Progenitor cell of endocrine pancreas (in vitro differentiated cells): ENCODE results near the gene DMPK. TPM values are rescaled to one million over a fixed set of nuclear protein-coding genes. Genes with fewer than 3 reads are reported as not detected.
A peak's percentile ranks its signal among the peaks of the same experiment; 100 is the strongest.

Experiments used
- DNase-seq: peaks from one replicate; pipeline ENCODE4 v3.0.0; 2021; ENCODE audit warnings: low spot score; ENCODE audit not compliant: unreplicated experiment
- H3K27ac Mint-ChIP-seq: 2 replicates; pipeline ENCODE4 v1.8.0; 2021; ENCODE audit warnings: mild to moderate bottlenecking, moderate library complexity, mixed read lengths
- H3K27me3 Mint-ChIP-seq: 2 replicates; pipeline ENCODE4 v1.8.0; 2021; ENCODE audit warnings: mixed read lengths
- H3K36me3 Mint-ChIP-seq: 2 replicates; pipeline ENCODE4 v1.8.0; 2022; ENCODE audit warnings: mixed read lengths; ENCODE audit not compliant: insufficient read depth
- H3K4me1 Mint-ChIP-seq: 2 replicates; pipeline ENCODE4 v1.8.0; 2021; ENCODE audit warnings: low read depth, mixed read lengths
- H3K4me3 Mint-ChIP-seq: 2 replicates; pipeline ENCODE4 v1.8.0; 2021; ENCODE audit warnings: low read depth, mild to moderate bottlenecking, moderate library complexity, mixed read lengths
- H3K9me3 Mint-ChIP-seq: 2 replicates; pipeline ENCODE4 v1.8.0; 2021; ENCODE audit warnings: low read depth, mixed read lengths
- CTCF ChIP-seq: fragments of 200-600 bp; sonication (generic); IDR thresholded peaks from one replicate; pipeline ENCODE4 v1.5.0; 2021; ENCODE audit warnings: antibody characterized with exemption, mild to moderate bottlenecking; ENCODE audit not compliant: unreplicated experiment
- total RNA-seq: library from RNA; stranded (reverse); gene quantifications from 2 replicates; pipeline ENCODE4 v1.2.1, GENCODE V29; 2021

The DMPK gene
- total RNA-seq, 1 donor from 2014 or later: 122 TPM

- no peak for TF ChIP-seq CTCF
- no peak for DNase-seq
- H3K27ac Mint-ChIP-seq: no peak overlapping the region
- no peak overlapping the region for H3K4me3 Mint-ChIP-seq
- no peaks in the 10 kb centered on the region for H3K27me3 Mint-ChIP-seq
- peaks cover 12% of the 10 kb centered on the region for H3K4me1 Mint-ChIP-seq
- peaks cover 17% of the 10 kb centered on the region for H3K36me3 Mint-ChIP-seq
- H3K9me3 Mint-ChIP-seq: no peaks in the 10 kb centered on the region
Measured at GRCh38 chr19:45780448-45781213, 1.7 kb downstream of the DMPK start.

GRCh38 chr19:45780146-45780447 lies 2.2 kb downstream of the DMPK start:
- Mint-ChIP-seq H3K36me3 (peaks cover 17% of the 10 kb centered on the region), H3K27ac (no peak overlapping the region), H3K4me1 (peaks cover 12% of the 10 kb centered on the region), H3K27me3 (no peaks in the 10 kb centered on the region), H3K4me3 (no peak overlapping the region), H3K9me3 (no peaks in the 10 kb centered on the region)
- DNase-seq: no peak
- no peak for TF ChIP-seq CTCF

GRCh38 chr19:45779231-45780145 lies 2.8 kb downstream of the DMPK start:
- peak overlapping the region; percentile 79 for H3K27ac Mint-ChIP-seq
- peak; percentile 69 for TF ChIP-seq CTCF
- H3K36me3 Mint-ChIP-seq: peaks cover 22% of the 10 kb centered on the region
- peak overlapping the region; percentile 63 for H3K4me3 Mint-ChIP-seq
- no peaks in the 10 kb centered on the region for H3K9me3 Mint-ChIP-seq
- DNase-seq: peak; percentile 70
- H3K27me3 Mint-ChIP-seq: no peaks in the 10 kb centered on the region
- H3K4me1 Mint-ChIP-seq: peaks cover 12% of the 10 kb centered on the region

DNA sequence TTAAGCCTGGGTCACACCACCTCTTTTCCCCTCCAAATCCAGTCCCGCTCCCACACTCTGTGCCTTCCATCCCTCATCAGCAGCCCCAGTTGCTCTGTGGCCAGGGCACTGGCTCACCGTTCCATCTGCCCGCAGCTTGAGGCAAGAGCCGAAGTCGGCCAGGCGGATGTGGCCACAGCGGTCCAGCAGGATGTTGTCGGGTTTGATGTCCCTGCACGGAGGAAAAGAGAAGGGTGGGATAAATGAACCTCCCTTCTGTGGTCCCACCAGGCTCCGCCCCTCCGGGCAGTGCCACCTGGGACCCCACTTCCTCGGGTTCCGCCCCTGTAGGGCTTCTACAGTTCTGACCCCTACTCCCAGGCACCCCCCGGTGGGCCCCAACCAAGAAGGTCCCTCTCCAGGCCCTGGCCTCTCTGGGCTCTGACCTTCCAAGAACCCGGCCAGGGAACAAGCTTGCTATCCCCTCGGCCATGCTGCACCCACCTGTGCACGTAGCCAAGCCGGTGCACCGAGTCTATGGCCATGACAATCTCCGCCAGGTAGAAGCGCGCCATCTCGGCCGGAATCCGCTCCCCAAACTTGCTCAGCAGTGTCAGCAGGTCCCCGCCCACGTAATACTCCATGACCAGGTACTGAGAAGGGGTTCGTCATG lies 4.2 kb downstream of the DMPK start:
- no peaks in the 10 kb centered on the region for H3K9me3 Mint-ChIP-seq
- TF ChIP-seq CTCF: no peak
- H3K27me3 Mint-ChIP-seq: no peaks in the 10 kb centered on the region
- no peak overlapping the region for H3K4me3 Mint-ChIP-seq
- peaks cover 16% of the 10 kb centered on the region for H3K4me1 Mint-ChIP-seq
- no peak for DNase-seq
- no peak overlapping the region for H3K27ac Mint-ChIP-seq
- H3K36me3 Mint-ChIP-seq: peaks cover 24% of the 10 kb centered on the region

GRCh38 chr19:45777395-45777961 lies 4.8 kb downstream of the DMPK start:
- no peak for DNase-seq
- Mint-ChIP-seq H3K4me1 (peaks cover 17% of the 10 kb centered on the region), H3K9me3 (no peaks in the 10 kb centered on the region), H3K27ac (no peak overlapping the region), H3K27me3 (no peaks in the 10 kb centered on the region), H3K36me3 (peaks cover 25% of the 10 kb centered on the region), H3K4me3 (no peak overlapping the region)
- TF ChIP-seq CTCF: no peak
